Activated T-cell treated with anti-CD3 and anti-CD28 coated beads for 4 hours (primary cell): ENCODE results near the gene OR2Y1.
"Not testable (repeated sequence)": the region's sequence is repeated elsewhere in the genome, so short reads cannot be mapped to it uniquely, and the experiment has no call there.

Experiments
- DNase-seq: peaks from one replicate; pipeline ENCODE4 v3.0.0-alpha.2; 2020

The OR2Y1 gene

GRCh38 chr5:180739271-180739670 lies 587 bp downstream of the OR2Y1 start:
- no peak for DNase-seq

- DNase-seq: no peak
Measured at GRCh38 chr5:180736536-180736935, 3.3 kb downstream of the OR2Y1 start.

- DNase-seq: no peak
Measured at GRCh38 chr5:180724944-180725343, 14.9 kb downstream of the OR2Y1 start.

GRCh38 chr5:180723936-180724335 lies 15.9 kb downstream of the OR2Y1 start:
- no peak for DNase-seq

GRCh38 chr5:180720486-180720885 lies 19.4 kb downstream of the OR2Y1 start:
- DNase-seq: no peak

GRCh38 chr5:180719781-180720180 lies 20.1 kb downstream of the OR2Y1 start:
- no peak for DNase-seq

- DNase-seq: peak; percentile 26
Measured at GRCh38 chr5:180718810-180719453, 20.9 kb downstream of the OR2Y1 start.

- DNase-seq: no peak
Measured at GRCh38 chr5:180717989-180718388, 21.9 kb downstream of the OR2Y1 start.

- DNase-seq: no peak
Measured at GRCh38 chr5:180704362-180704761, 35.5 kb downstream of the OR2Y1 start.

GRCh38 chr5:180703912-180704311 lies 35.9 kb downstream of the OR2Y1 start:
- DNase-seq: no peak

- not testable (repeated sequence) for DNase-seq
Measured at GRCh38 chr5:180703371-180703770, 36.5 kb downstream of the OR2Y1 start.

- not testable (repeated sequence) for DNase-seq
Measured at GRCh38 chr5:180700440-180700839, 39.4 kb downstream of the OR2Y1 start.

GRCh38 chr5:180699042-180699441 lies 40.8 kb downstream of the OR2Y1 start:
- no peak for DNase-seq

- DNase-seq: no peak
Measured at GRCh38 chr5:180696116-180696515, 43.7 kb downstream of the OR2Y1 start.

GRCh38 chr5:180692429-180692828 lies 47.4 kb downstream of the OR2Y1 start:
- no peak for DNase-seq

- no peak for DNase-seq
Measured at GRCh38 chr5:180691046-180691445, 48.8 kb downstream of the OR2Y1 start.

GRCh38 chr5:180690562-180690961 lies 49.3 kb downstream of the OR2Y1 start:
- no peak for DNase-seq

- no peak for DNase-seq
Measured at GRCh38 chr5:180689775-180690174, 50.1 kb downstream of the OR2Y1 start.
